HFFc6 (cell line): ENCODE results near the gene IRF2BPL. TPM values are rescaled to one million over a fixed set of nuclear protein-coding genes. Genes with fewer than 3 reads are reported as not detected.
A peak's percentile ranks its signal among the peaks of the same experiment; 100 is the strongest.

ENCODE experiments used
- DNase-seq: peaks from one replicate; pipeline ENCODE4 v3.0.0-alpha.2; 2018
- H3K27ac Mint-ChIP-seq: 2 replicates; pipeline ENCODE4 v1.8.0; 2020; ENCODE audit warnings: mild to moderate bottlenecking, mixed read lengths
- H3K27me3 Mint-ChIP-seq: 2 replicates; pipeline ENCODE4 v1.8.0; 2021; ENCODE audit warnings: mild to moderate bottlenecking, moderate library complexity, mixed read lengths; ENCODE audit not compliant: insufficient read depth
- H3K36me3 Mint-ChIP-seq: 2 replicates; pipeline ENCODE4 v1.8.0; 2021; ENCODE audit warnings: low read depth, mixed read lengths
- H3K4me1 Mint-ChIP-seq: 2 replicates; pipeline ENCODE4 v1.8.0; 2020; ENCODE audit warnings: low read depth, mixed read lengths
- H3K4me3 Mint-ChIP-seq: 2 replicates; pipeline ENCODE4 v1.8.0; 2020; ENCODE audit warnings: mild to moderate bottlenecking, moderate library complexity, mixed read lengths
- H3K9me3 Mint-ChIP-seq: 2 replicates; pipeline ENCODE4 v1.8.0; 2020; ENCODE audit warnings: mild to moderate bottlenecking, mixed read lengths
- total RNA-seq, 6 experiments: library from RNA; stranded (reverse); fragmentation: NEBNext Ultra II Directional; extraction: Animal tissue kit (Norgen Biotek cat#: 25700); gene quantifications; 2 replicates in 1 of 6; 3 replicates in 5 of 6; pipeline ENCODE4 v1.2.3, GENCODE V29; 2021
- TF ChIP-seq, protein P1 (sequence below): fragments of 200-600 bp; sonication (generic); IDR thresholded peaks from 2 replicates; pipeline ENCODE4 v1.5.0; 2021; ENCODE audit warnings: antibody characterized with exemption, mild to moderate bottlenecking

IRF2BPL gene
- total RNA-seq, 6 experiments from 2014 or later, result 37.1 to 46.3 (median 38.3) TPM

DNA sequence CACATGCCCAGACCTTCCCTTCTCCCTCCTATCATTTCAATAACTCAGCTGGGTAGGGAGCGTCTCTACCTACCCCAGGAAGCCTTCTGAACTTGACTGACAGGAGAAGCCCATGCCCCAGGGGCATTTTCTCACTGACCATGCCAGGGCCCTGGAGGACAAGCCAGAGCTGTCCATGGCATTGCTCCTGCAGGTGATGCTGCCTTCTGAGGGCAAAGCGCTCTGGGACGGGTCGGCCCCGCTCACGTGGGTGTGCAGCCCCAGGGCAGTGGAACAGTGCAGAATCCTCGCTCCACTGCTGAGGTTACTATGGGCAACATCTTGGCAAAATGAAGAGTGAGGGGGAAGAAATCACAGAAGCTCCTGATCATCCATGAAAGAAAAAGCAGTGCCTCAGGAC lies 41.0 kb upstream of the IRF2BPL start:
- no peaks in the 10 kb centered on the region for H3K36me3 Mint-ChIP-seq
- H3K4me1 Mint-ChIP-seq, result peaks cover 50% of the 10 kb centered on the region
- DNase-seq, result no peak
- no peaks in the 10 kb centered on the region for H3K27me3 Mint-ChIP-seq
- H3K27ac Mint-ChIP-seq, result no peak overlapping the region
- H3K9me3 Mint-ChIP-seq, result no peaks in the 10 kb centered on the region
- TF ChIP-seq, protein P1, sequence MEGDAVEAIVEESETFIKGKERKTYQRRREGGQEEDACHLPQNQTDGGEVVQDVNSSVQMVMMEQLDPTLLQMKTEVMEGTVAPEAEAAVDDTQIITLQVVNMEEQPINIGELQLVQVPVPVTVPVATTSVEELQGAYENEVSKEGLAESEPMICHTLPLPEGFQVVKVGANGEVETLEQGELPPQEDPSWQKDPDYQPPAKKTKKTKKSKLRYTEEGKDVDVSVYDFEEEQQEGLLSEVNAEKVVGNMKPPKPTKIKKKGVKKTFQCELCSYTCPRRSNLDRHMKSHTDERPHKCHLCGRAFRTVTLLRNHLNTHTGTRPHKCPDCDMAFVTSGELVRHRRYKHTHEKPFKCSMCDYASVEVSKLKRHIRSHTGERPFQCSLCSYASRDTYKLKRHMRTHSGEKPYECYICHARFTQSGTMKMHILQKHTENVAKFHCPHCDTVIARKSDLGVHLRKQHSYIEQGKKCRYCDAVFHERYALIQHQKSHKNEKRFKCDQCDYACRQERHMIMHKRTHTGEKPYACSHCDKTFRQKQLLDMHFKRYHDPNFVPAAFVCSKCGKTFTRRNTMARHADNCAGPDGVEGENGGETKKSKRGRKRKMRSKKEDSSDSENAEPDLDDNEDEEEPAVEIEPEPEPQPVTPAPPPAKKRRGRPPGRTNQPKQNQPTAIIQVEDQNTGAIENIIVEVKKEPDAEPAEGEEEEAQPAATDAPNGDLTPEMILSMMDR, result no peak
- H3K4me3 Mint-ChIP-seq, result no peak overlapping the region

DNA sequence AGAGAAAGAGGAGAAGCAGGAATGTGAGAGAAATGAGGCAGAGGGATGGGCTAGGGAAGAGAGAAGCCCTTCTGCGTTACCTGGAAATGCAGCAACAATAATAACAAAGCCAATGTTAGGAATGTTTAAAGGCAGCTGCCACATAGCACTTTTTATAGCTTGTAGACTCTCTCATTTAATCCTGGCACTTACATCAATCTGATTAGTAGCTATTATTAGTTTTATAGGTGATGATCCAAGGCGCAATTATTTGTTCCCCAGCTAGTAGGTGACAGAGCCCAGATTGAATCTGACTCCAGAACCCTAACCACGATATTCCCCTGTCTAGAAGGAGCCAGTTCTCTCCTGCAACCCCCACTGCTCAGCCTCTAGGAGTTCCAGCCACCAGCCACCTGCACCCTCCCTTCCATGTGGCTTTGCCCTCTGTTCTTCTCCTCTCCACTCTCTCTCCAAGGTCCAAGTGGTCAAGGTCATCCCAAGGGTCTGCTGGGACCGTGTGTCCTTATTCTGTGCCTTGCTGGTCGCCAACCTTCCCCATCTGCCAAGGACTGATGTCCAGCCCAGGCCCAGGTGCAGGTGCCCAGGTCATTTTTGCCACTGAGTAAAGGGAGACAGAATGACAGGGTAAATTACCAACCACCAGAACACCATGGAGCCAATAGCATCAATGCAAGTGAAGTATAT lies 40.2 kb upstream of the IRF2BPL start:
- Mint-ChIP-seq H3K4me3 (no peak overlapping the region), H3K9me3 (no peaks in the 10 kb centered on the region), H3K4me1 (peaks cover 50% of the 10 kb centered on the region), H3K27me3 (no peaks in the 10 kb centered on the region), H3K27ac (no peak overlapping the region), H3K36me3 (no peaks in the 10 kb centered on the region)
- DNase-seq, result no peak
- TF ChIP-seq, protein P1, result peak; percentile 45

DNA sequence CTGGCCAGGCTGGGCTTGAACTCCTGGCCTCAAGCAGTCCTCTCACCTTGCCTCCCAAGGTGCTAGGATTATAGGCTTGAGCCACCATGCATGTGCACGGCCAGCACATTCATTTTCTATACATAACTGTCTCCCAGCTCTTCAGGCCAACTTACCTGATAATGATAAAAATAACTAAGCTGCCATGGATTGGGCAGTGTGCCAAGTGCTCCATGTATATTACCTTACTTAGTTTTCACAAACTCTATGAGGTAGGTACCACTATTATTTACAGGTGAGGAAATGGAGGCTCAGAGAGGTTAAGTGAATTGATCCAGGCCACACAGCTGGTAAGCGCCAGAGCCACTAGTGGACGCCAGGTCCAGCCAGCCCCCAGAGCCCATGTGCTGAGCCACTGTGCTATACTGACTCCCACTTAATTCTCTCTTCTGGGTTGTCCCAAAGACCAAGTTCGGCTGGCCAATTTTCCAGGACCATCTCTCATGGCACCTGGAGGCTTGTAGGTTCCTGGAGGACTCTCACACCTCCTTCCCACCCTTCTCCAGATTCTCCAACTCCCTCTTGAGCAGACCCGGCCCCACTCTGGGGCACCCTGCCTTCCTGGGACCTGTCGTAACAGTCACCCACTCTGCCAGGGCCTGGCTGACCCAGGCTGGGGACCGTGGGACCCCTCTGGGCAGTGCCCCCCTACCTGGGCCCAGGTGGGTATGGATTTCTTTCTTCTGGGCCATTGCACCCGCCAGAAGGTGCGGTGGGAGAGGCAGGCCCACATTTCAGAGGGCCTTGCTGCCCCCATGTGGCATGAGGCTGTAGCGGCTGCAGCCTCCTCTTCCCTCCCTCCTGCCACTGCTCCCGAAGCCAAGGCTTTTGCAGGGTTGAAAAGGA lies 39.4 kb upstream of the IRF2BPL start:
- Mint-ChIP-seq H3K27me3 (no peaks in the 10 kb centered on the region), H3K36me3 (no peaks in the 10 kb centered on the region), H3K27ac (no peak overlapping the region), H3K4me1 (peaks cover 50% of the 10 kb centered on the region), H3K9me3 (no peaks in the 10 kb centered on the region), H3K4me3 (no peak overlapping the region)
- DNase-seq, result peak; percentile 38
- TF ChIP-seq, protein P1, result peak; percentile 93

DNA sequence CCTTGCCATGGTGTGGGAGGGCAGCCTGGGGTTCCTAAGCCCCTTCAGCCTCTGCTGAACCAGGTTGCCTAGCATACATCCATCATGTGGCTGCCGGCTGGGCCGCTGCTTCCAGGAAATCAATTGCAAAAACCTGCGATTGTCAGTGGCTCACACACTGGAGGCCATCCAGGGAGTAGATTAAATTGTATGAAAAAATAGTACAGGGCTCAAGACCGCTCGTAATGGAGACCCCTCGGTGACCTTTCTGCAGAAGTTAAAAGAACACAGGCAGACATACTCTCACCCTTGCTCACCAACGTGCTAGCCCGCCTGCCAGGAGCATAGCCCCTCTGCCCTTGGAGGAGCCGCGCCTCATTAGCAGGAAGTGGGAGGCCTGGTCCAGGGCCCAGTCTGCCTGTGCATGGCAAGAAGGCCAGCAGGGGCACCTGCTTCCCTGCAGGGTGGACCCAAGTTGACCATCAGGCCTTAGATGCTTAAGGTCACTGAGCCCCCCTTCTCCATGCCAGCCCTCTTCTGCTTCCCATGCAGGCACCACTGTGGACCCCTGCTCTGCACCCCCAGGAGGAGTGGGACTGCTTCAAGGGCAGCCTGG lies 38.2 kb upstream of the IRF2BPL start:
- no peaks in the 10 kb centered on the region for H3K27me3 Mint-ChIP-seq
- H3K4me1 Mint-ChIP-seq, result peaks cover 42% of the 10 kb centered on the region
- no peaks in the 10 kb centered on the region for H3K36me3 Mint-ChIP-seq
- TF ChIP-seq, protein P1, result no peak
- no peak overlapping the region for H3K4me3 Mint-ChIP-seq
- no peaks in the 10 kb centered on the region for H3K9me3 Mint-ChIP-seq
- H3K27ac Mint-ChIP-seq, result no peak overlapping the region
- no peak for DNase-seq

DNA sequence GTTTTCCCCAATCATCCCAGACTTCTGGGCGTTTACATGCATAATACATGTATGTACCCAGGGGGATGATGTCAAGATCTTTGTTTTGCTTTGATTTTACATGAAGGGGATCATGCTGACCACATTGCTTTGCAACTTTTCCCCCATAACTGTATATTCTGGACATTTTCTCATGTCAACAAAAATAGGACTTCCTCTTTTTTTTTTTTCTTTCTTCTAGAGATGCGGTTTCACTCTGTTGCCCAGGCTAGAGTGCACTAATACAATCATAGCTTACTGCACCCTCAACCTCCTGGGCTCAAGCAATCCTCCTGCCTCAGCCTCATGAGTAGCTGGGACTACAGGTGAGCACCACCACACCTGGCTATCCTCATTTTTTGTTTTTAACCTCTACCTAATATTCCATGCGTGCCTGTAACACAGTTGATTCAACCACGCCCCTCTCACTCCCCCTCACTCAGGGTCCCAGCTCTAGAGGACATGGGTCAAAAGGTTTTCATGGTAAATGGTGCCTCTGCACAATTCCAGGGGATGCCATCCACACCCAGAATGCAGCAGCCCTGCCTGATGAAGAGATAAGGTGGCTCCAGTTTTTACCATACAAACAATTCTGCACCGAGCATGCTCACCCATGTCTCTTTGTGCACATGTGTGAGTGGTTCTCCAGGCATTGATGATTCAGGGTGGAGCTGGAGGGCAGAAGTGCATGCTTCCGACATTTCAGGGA lies 37.5 kb upstream of the IRF2BPL start:
- no peak for DNase-seq
- Mint-ChIP-seq H3K9me3 (no peaks in the 10 kb centered on the region), H3K4me3 (no peak overlapping the region), H3K36me3 (no peaks in the 10 kb centered on the region), H3K4me1 (peaks cover 36% of the 10 kb centered on the region), H3K27me3 (no peaks in the 10 kb centered on the region), H3K27ac (no peak overlapping the region)
- TF ChIP-seq, protein P1, result no peak
